ENCODE results near the gene LKAAEAR1. TPM values are rescaled to one million over a fixed set of nuclear protein-coding genes. Genes with fewer than 3 reads are reported as not detected.

LKAAEAR1 gene
- polyA plus RNA-seq, 2 of the 4 experiments (the other 2 are of a cell fraction), result 0.14 to 0.56 TPM

DNA sequence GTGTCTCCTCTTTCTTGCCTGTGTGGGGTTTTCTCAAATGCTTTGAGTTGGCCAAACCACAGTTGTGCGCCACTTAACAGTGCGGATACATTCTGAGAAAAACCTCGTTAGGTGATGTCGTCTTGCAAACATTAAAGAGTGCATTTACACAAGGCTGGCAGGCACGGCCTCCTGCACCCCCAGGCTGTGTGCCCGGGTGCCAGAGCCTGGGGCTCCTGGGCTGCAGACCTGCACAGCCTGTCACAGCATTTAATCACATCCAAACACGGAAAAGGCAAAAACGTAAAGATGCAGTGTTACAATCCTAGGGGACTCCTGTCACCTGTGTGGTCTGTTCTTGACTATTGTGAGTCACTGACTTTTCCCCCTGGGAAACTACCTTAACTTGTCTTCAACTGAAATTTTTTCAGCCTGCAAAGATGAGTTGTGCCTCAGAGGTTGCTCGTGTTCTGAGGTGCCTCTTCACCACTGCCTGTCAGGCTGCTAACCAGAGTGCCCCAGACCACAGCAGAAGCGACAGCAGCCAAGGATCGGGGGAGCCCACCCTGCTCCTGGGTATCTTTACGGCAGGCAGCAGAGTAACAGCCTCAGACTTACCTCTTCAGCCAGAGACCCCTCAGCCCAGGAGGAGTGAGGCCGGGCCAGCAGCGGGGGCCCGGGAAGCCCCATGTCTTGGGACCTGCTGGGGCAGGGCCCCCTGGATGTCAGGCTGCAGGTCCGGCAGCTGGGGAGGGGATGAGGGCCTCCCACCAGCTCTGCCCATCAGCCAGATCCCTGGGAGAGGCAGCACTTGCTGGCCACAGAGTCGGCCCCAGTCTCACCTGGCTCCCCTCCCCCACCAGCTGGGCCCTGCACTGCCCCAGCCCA lies 48.9 kb downstream of the LKAAEAR1 start:
- TF ChIP-seq NPAS2 (CRISPR knock-in tag; IDR thresholded peaks at IDR 0.05; ENCODE audit: borderline replicate concordance) (no peak), FOXS1 (CRISPR knock-in tag; IDR thresholded peaks at IDR 0.05) (no peak), EHF (CRISPR knock-in tag; IDR thresholded peaks at IDR 0.05) (no peak), CBX2 (IDR thresholded peaks at IDR 0.05; ENCODE audit: borderline replicate concordance, low read depth) (no peak), SREBF2 (IDR thresholded peaks at IDR 0.05) (no peak), ZNF302 (CRISPR knock-in tag; IDR thresholded peaks at IDR 0.05) (no peak), PHF8 (IDR thresholded peaks at IDR 0.05; ENCODE audit: borderline replicate concordance, low read depth) (no peak), GATA3 (IDR thresholded peaks at IDR 0.05; ENCODE audit: borderline replicate concordance) (no peak)
- TF ChIP-seq, protein P1, sequence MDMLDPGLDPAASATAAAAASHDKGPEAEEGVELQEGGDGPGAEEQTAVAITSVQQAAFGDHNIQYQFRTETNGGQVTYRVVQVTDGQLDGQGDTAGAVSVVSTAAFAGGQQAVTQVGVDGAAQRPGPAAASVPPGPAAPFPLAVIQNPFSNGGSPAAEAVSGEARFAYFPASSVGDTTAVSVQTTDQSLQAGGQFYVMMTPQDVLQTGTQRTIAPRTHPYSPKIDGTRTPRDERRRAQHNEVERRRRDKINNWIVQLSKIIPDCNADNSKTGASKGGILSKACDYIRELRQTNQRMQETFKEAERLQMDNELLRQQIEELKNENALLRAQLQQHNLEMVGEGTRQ (IDR thresholded peaks at IDR 0.05), result no peak
- TF ChIP-seq, protein P2, sequence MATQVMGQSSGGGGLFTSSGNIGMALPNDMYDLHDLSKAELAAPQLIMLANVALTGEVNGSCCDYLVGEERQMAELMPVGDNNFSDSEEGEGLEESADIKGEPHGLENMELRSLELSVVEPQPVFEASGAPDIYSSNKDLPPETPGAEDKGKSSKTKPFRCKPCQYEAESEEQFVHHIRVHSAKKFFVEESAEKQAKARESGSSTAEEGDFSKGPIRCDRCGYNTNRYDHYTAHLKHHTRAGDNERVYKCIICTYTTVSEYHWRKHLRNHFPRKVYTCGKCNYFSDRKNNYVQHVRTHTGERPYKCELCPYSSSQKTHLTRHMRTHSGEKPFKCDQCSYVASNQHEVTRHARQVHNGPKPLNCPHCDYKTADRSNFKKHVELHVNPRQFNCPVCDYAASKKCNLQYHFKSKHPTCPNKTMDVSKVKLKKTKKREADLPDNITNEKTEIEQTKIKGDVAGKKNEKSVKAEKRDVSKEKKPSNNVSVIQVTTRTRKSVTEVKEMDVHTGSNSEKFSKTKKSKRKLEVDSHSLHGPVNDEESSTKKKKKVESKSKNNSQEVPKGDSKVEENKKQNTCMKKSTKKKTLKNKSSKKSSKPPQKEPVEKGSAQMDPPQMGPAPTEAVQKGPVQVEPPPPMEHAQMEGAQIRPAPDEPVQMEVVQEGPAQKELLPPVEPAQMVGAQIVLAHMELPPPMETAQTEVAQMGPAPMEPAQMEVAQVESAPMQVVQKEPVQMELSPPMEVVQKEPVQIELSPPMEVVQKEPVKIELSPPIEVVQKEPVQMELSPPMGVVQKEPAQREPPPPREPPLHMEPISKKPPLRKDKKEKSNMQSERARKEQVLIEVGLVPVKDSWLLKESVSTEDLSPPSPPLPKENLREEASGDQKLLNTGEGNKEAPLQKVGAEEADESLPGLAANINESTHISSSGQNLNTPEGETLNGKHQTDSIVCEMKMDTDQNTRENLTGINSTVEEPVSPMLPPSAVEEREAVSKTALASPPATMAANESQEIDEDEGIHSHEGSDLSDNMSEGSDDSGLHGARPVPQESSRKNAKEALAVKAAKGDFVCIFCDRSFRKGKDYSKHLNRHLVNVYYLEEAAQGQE (IDR thresholded peaks at IDR 0.05), result no peak
- TF ChIP-seq, protein P3, sequence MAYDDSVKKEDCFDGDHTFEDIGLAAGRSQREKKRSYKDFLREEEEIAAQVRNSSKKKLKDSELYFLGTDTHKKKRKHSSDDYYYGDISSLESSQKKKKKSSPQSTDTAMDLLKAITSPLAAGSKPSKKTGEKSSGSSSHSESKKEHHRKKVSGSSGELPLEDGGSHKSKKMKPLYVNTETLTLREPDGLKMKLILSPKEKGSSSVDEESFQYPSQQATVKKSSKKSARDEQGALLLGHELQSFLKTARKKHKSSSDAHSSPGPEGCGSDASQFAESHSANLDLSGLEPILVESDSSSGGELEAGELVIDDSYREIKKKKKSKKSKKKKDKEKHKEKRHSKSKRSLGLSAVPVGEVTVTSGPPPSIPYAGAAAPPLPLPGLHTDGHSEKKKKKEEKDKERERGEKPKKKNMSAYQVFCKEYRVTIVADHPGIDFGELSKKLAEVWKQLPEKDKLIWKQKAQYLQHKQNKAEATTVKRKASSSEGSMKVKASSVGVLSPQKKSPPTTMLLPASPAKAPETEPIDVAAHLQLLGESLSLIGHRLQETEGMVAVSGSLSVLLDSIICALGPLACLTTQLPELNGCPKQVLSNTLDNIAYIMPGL (CRISPR knock-in tag; IDR thresholded peaks at IDR 0.05; ENCODE audit: borderline replicate concordance), result no peak
- ChIA-PET POLR2A (no interaction called here), CTCF (interaction anchor here (0.6 to 7.1 kb wide), 4 partner anchors 22 to 121 kb away, joined by 3 to 143 read pairs (median 8); partner anchors contain the start of genes PRPF6 and TCEA2)
- no peak for ATAC-seq
- peaks cover 13% of the 10 kb centered on the region; the same call in 2 of the 3 replicates for H3K4me1 ChIP-seq
- FAIRE-seq, result no peak
- no peak overlapping the region for H3K27ac ChIP-seq
- no peak overlapping the region for H3K4me3 ChIP-seq
- no peak overlapping the region for H3K4me2 ChIP-seq
- WGBS (ENCODE audit: missing lambda C conversion rate), result 83% methylated on average over 12 of the region's 17 CpGs
- H3K9me3 ChIP-seq, result no peaks in the 10 kb centered on the region
- DNase-seq (ENCODE audit: low read depth in 1 of 2, low spot score in 1 of 2), result no peak

DNA sequence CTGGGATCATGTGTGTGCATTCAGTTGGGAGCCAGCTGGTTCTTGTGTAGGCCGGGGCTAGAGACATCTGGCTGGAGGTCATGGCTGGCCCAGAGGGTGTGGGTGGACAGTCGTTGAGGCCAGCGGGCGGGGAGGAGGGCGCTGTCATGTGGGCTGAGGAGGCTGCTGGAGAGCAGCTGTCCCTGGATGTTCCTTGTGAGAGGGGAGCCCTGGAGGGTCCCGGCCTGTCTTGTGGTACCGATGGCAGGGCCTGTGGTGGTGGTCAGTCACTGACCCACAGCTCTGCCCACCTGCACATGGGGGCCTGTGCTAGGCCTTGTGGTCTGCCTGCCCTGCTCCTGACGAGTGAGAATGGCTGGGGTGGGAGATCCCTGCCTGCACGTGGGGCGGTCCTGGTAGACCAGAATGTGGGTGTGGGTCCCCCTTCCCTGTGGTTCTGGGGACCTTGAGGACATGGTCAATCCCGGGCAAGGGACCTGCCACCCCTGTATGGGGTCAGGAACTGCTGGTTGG lies 50.2 kb downstream of the LKAAEAR1 start:
- WGBS (ENCODE audit: missing lambda C conversion rate), result 98% methylated on average over 7 of the region's 11 CpGs
- no peak for ATAC-seq
- ChIA-PET POLR2A (no interaction called here), CTCF (interaction anchor here (2.2 to 2.4 kb wide), 2 partner anchors 24 to 86 kb away, joined by 4 to 9 read pairs; no protein-coding TSS in a partner anchor)
- no peak overlapping the region for H3K4me3 ChIP-seq
- peaks cover 8% of the 10 kb centered on the region; the same call in 2 of the 3 replicates for H3K4me1 ChIP-seq
- no peak for DNase-seq (ENCODE audit: low read depth in 1 of 2, low spot score in 1 of 2)
- H3K27ac ChIP-seq, result no peak overlapping the region
- no peak for FAIRE-seq
- no peaks in the 10 kb centered on the region for H3K9me3 ChIP-seq
- no peak overlapping the region for H3K4me2 ChIP-seq
- TF ChIP-seq POLR2A (IDR thresholded peaks at IDR 0.05; ENCODE audit: low read length) (no peak), CHD2 (IDR thresholded peaks at IDR 0.05; ENCODE audit: low read length, partially characterized antibody) (no peak), CBX2 (IDR thresholded peaks at IDR 0.05; ENCODE audit: borderline replicate concordance, low read depth) (no peak), ZC3H11A (IDR thresholded peaks at IDR 0.05) (no peak), KDM5A (IDR thresholded peaks at IDR 0.05) (no peak), HOXA7 (CRISPR knock-in tag; IDR thresholded peaks at IDR 0.05) (no peak), RCOR1 (IDR thresholded peaks at IDR 0.05; ENCODE audit: low read depth, low read length) (no peak), TP53 (CRISPR knock-in tag; IDR thresholded peaks at IDR 0.05) (no peak), HOXB13 (CRISPR knock-in tag; IDR thresholded peaks at IDR 0.05; ENCODE audit: low read depth) (no peak)
- TF ChIP-seq, protein P4, sequence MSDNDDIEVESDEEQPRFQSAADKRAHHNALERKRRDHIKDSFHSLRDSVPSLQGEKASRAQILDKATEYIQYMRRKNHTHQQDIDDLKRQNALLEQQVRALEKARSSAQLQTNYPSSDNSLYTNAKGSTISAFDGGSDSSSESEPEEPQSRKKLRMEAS (IDR thresholded peaks at IDR 0.05), result no peak
- TF ChIP-seq, protein P5, sequence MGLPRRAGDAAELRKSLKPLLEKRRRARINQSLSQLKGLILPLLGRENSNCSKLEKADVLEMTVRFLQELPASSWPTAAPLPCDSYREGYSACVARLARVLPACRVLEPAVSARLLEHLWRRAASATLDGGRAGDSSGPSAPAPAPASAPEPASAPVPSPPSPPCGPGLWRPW (IDR thresholded peaks at IDR 0.05), result no peak
- TF ChIP-seq, protein P6, sequence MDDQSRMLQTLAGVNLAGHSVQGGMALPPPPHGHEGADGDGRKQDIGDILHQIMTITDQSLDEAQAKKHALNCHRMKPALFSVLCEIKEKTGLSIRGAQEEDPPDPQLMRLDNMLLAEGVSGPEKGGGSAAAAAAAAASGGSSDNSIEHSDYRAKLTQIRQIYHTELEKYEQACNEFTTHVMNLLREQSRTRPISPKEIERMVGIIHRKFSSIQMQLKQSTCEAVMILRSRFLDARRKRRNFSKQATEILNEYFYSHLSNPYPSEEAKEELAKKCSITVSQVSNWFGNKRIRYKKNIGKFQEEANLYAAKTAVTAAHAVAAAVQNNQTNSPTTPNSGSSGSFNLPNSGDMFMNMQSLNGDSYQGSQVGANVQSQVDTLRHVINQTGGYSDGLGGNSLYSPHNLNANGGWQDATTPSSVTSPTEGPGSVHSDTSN (IDR thresholded peaks at IDR 0.05), result no peak
- TF ChIP-seq, protein P7, sequence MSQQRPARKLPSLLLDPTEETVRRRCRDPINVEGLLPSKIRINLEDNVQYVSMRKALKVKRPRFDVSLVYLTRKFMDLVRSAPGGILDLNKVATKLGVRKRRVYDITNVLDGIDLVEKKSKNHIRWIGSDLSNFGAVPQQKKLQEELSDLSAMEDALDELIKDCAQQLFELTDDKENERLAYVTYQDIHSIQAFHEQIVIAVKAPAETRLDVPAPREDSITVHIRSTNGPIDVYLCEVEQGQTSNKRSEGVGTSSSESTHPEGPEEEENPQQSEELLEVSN (IDR thresholded peaks at IDR 0.05; ENCODE audit: borderline replicate concordance, low read depth), result no peak
- TF ChIP-seq, protein P8, sequence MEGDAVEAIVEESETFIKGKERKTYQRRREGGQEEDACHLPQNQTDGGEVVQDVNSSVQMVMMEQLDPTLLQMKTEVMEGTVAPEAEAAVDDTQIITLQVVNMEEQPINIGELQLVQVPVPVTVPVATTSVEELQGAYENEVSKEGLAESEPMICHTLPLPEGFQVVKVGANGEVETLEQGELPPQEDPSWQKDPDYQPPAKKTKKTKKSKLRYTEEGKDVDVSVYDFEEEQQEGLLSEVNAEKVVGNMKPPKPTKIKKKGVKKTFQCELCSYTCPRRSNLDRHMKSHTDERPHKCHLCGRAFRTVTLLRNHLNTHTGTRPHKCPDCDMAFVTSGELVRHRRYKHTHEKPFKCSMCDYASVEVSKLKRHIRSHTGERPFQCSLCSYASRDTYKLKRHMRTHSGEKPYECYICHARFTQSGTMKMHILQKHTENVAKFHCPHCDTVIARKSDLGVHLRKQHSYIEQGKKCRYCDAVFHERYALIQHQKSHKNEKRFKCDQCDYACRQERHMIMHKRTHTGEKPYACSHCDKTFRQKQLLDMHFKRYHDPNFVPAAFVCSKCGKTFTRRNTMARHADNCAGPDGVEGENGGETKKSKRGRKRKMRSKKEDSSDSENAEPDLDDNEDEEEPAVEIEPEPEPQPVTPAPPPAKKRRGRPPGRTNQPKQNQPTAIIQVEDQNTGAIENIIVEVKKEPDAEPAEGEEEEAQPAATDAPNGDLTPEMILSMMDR (IDR thresholded peaks at IDR 0.05), result no peak

Data from A549 (cell line).